NCI-H1694 treated with DMSO at 0.1 percent for 48 hours (cell line): Measurements from ENCODE around the gene CCDC183.
"Not testable (repeated sequence)": the region's sequence is repeated elsewhere in the genome, so short reads cannot be mapped to it uniquely, and the experiment has no call there.

Experiments
- DNase-seq: peaks from one replicate; lab custom pipeline; 2025; lab: John Stamatoyannopoulos, UW

CCDC183 gene

GRCh38 chr9:136825295-136826187, 29.4 kb downstream of the CCDC183 start:
- DNase-seq, result no peak

GRCh38 chr9:136826188-136826541, 30.0 kb downstream of the CCDC183 start:
- DNase-seq, result no peak

- DNase-seq, result no peak
Measured at GRCh38 chr9:136826703-136827582, 30.8 kb downstream of the CCDC183 start.

GRCh38 chr9:136827794-136828473, 31.8 kb downstream of the CCDC183 start:
- DNase-seq, result no peak

- DNase-seq, result no peak
Measured at GRCh38 chr9:136828474-136829140, 32.5 kb downstream of the CCDC183 start.

GRCh38 chr9:136829412-136829811, 33.3 kb downstream of the CCDC183 start:
- no peak for DNase-seq

GRCh38 chr9:136829981-136830885, 34.1 kb downstream of the CCDC183 start:
- DNase-seq, result no peak

GRCh38 chr9:136831002-136831719, 35.0 kb downstream of the CCDC183 start:
- DNase-seq, result no peak

- no peak for DNase-seq
Measured at GRCh38 chr9:136831720-136832104, 35.6 kb downstream of the CCDC183 start.

GRCh38 chr9:136832581-136832980, 36.4 kb downstream of the CCDC183 start:
- no peak for DNase-seq

GRCh38 chr9:136833381-136834048, 37.4 kb downstream of the CCDC183 start:
- DNase-seq, result not testable (repeated sequence)

- DNase-seq, result no peak
Measured at GRCh38 chr9:136835162-136835931, 39.2 kb downstream of the CCDC183 start.

GRCh38 chr9:136835932-136836904, 40.1 kb downstream of the CCDC183 start:
- no peak for DNase-seq

GRCh38 chr9:136837146-136837855, 41.2 kb downstream of the CCDC183 start:
- no peak for DNase-seq

- DNase-seq, result not testable (repeated sequence)
Measured at GRCh38 chr9:136837856-136838277, 41.7 kb downstream of the CCDC183 start.

- DNase-seq, result no peak
Measured at GRCh38 chr9:136838314-136839228, 42.4 kb downstream of the CCDC183 start.
